Endodermal cell (in vitro differentiated cells): ENCODE results near the gene MYL5. TPM values are rescaled to one million over a fixed set of nuclear protein-coding genes. Genes with fewer than 3 reads are reported as not detected.
"Not testable (repeated sequence)": the region's sequence is repeated elsewhere in the genome, so short reads cannot be mapped to it uniquely, and the experiment has no call there.

Experiments
- DNase-seq: peaks from one replicate; pipeline ENCODE4 v3.0.0-alpha.2; 2017
- H3K27ac ChIP-seq: 2 replicates; pipeline ENCODE4 v1.5.1; 2013; ENCODE audit warnings: mild to moderate bottlenecking, low read depth, low read length, moderate library complexity
- H3K27me3 ChIP-seq: 2 replicates; pipeline ENCODE4 v1.6.1; 2013; ENCODE audit warnings: mild to moderate bottlenecking, low read length, moderate library complexity; ENCODE audit not compliant: insufficient read depth, control insufficient read depth, poor library complexity, severe bottlenecking
- H3K36me3 ChIP-seq: 2 replicates; pipeline ENCODE4 v1.7.0; 2013; ENCODE audit warnings: mild to moderate bottlenecking, low read length, moderate library complexity; ENCODE audit not compliant: control insufficient read depth, insufficient read depth
- H3K4me1 ChIP-seq: one replicate; pipeline ENCODE4 v1.7.0; 2013; ENCODE audit warnings: low read length; ENCODE audit not compliant: control insufficient read depth, insufficient read depth
- H3K4me3 ChIP-seq: 2 replicates; pipeline ENCODE4 v1.5.1; 2013; ENCODE audit warnings: mild to moderate bottlenecking, low read length, moderate library complexity
- H3K9ac ChIP-seq: 2 replicates; pipeline ENCODE4 v1.6.1; 2013; ENCODE audit warnings: mild to moderate bottlenecking, low read length, moderate library complexity; ENCODE audit not compliant: poor library complexity, severe bottlenecking; ENCODE audit errors: extremely low read depth
- H3K9me3 ChIP-seq: 2 replicates; pipeline ENCODE4 v1.6.1; 2013; ENCODE audit warnings: mild to moderate bottlenecking, low read length, moderate library complexity; ENCODE audit not compliant: control insufficient read depth
- H3K27ac Mint-ChIP-seq: 2 replicates; pipeline ENCODE4 v1.8.0; 2020; ENCODE audit warnings: mixed read lengths
- H3K27me3 Mint-ChIP-seq: 2 replicates; pipeline ENCODE4 v1.8.0; 2021; ENCODE audit warnings: mild to moderate bottlenecking, mixed read lengths; ENCODE audit not compliant: insufficient read depth
- H3K36me3 Mint-ChIP-seq: 2 replicates; pipeline ENCODE4 v1.8.0; 2020; ENCODE audit warnings: low read depth, mixed read lengths
- H3K4me1 Mint-ChIP-seq: 2 replicates; pipeline ENCODE4 v1.8.0; 2020; ENCODE audit warnings: mixed read lengths
- H3K4me3 Mint-ChIP-seq: 2 replicates; pipeline ENCODE4 v1.8.0; 2020; ENCODE audit warnings: mild to moderate bottlenecking, moderate library complexity, mixed read lengths
- H3K9me3 Mint-ChIP-seq: 2 replicates; pipeline ENCODE4 v1.8.0; 2020; ENCODE audit warnings: mild to moderate bottlenecking, mixed read lengths
- WGBS, 2 experiments: methylation state at CpG; one replicate each; pipeline versions ENCODE4 v1.1.5 to v1.1.7; 2013; ENCODE audit warnings: missing lambda C conversion rate in 2 of 2, mixed read lengths in 1 of 2; ENCODE audit not compliant: insufficient coverage in 1 of 2, insufficient read length in 1 of 2; 5-methylcytosine and 5-hydroxymethylcytosine counted together
- total RNA-seq, 2 donors: library from RNA; stranded (reverse); fragmentation: NEBNext Ultra II Directional in 1 of 2; extraction: Animal tissue kit (Norgen Biotek cat#: 25700) in 1 of 2; gene quantifications; 2 replicates in 1 of 2; 3 replicates in 1 of 2; pipeline ENCODE4 v1.2.1, GENCODE V29; 2021
- TF ChIP-seq, protein P1 (sequence below): fragments of 200-600 bp; sonication (generic); conservative IDR thresholded peaks from 2 replicates; pipeline ENCODE4 v1.5.0; 2021; ENCODE audit warnings: antibody characterized with exemption, mild to moderate bottlenecking

MYL5 gene
- total RNA-seq, 2 donors from 2014 or later = 20.0 to 23.4 TPM

DNA sequence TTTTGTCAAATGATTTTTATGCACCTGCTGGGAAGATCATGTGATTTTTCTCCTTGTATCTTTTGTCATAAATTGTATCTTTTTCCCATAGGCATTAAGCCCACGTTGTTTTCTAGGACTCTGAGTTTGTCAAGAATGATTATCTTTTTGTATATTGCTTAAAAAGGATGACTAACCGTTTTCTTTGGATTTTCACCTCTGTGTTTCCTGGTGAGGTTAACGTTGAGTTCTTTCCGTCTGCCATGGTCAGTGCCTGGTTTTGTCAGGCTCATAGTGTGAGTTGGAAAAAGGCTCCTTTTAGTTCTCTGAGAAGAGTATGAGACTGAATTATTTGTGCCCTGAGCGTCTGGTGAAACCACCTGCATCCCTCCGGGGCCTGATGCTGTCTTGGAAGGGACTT is 53.2 kb downstream of the MYL5 start:
- no peak overlapping the region for H3K9ac ChIP-seq
- H3K4me3 Mint-ChIP-seq = no peak overlapping the region
- no peak overlapping the region for H3K27ac ChIP-seq
- H3K9me3 ChIP-seq = no peaks in the 10 kb centered on the region
- H3K36me3 Mint-ChIP-seq = peaks cover 42% of the 10 kb centered on the region
- no peak overlapping the region for H3K4me3 ChIP-seq
- H3K27me3 Mint-ChIP-seq = no peaks in the 10 kb centered on the region
- no peak for DNase-seq
- no peak overlapping the region for H3K27ac Mint-ChIP-seq
- TF ChIP-seq, protein P1, sequence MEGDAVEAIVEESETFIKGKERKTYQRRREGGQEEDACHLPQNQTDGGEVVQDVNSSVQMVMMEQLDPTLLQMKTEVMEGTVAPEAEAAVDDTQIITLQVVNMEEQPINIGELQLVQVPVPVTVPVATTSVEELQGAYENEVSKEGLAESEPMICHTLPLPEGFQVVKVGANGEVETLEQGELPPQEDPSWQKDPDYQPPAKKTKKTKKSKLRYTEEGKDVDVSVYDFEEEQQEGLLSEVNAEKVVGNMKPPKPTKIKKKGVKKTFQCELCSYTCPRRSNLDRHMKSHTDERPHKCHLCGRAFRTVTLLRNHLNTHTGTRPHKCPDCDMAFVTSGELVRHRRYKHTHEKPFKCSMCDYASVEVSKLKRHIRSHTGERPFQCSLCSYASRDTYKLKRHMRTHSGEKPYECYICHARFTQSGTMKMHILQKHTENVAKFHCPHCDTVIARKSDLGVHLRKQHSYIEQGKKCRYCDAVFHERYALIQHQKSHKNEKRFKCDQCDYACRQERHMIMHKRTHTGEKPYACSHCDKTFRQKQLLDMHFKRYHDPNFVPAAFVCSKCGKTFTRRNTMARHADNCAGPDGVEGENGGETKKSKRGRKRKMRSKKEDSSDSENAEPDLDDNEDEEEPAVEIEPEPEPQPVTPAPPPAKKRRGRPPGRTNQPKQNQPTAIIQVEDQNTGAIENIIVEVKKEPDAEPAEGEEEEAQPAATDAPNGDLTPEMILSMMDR = no peak
- H3K36me3 ChIP-seq = peaks cover 28% of the 10 kb centered on the region
- no peaks in the 10 kb centered on the region for H3K4me1 Mint-ChIP-seq
- WGBS, 2 experiments = 93 to 100% methylated on average over 2 to 6 of the region's 6 CpGs
- H3K27me3 ChIP-seq = no peaks in the 10 kb centered on the region
- no peaks in the 10 kb centered on the region for H3K9me3 Mint-ChIP-seq
- no peaks in the 10 kb centered on the region for H3K4me1 ChIP-seq

- Mint-ChIP-seq H3K4me3 (no peak overlapping the region), H3K27ac (no peak overlapping the region), H3K27me3 (no peaks in the 10 kb centered on the region), H3K36me3 (peaks cover 42% of the 10 kb centered on the region), H3K9me3 (no peaks in the 10 kb centered on the region), H3K4me1 (no peaks in the 10 kb centered on the region)
- Histone ChIP-seq H3K4me1 (no peaks in the 10 kb centered on the region), H3K27ac (no peak overlapping the region), H3K36me3 (peaks cover 34% of the 10 kb centered on the region), H3K27me3 (no peaks in the 10 kb centered on the region), H3K9ac (no peak overlapping the region), H3K9me3 (no peaks in the 10 kb centered on the region), H3K4me3 (no peak overlapping the region)
- WGBS, 2 experiments = 96% methylated on average over 14 to 20 of the region's 20 CpGs
- TF ChIP-seq, protein P1 = no peak
- DNase-seq = no peak
Measured at GRCh38 chr4:729336-730315, 55.3 kb downstream of the MYL5 start.

DNA sequence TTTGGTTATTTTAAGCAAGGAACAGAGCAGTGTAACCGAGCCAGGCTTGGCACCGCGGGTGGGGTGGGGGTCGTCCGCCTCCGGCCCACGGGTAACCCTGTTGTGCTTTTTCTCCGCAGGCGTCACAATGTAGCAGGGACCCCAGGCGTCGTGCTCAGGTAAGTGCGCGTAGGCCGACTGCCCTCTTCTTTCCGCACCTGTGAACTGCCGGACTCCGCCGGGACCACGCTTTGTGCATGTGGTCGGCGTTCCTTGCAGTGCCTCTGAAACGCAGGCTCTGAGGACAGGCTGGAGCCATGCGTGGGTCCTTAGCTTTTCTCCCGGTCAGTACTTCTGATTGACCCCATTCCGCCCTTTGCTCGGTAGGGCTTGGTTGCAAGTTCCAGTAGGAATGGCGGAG is 56.2 kb downstream of the MYL5 start:
- Histone ChIP-seq H3K4me1 (no peaks in the 10 kb centered on the region), H3K27me3 (no peaks in the 10 kb centered on the region), H3K9me3 (no peaks in the 10 kb centered on the region), H3K4me3 (no peak overlapping the region), H3K27ac (no peak overlapping the region), H3K36me3 (peaks cover 39% of the 10 kb centered on the region), H3K9ac (no peak overlapping the region)
- no peaks in the 10 kb centered on the region for H3K27me3 Mint-ChIP-seq
- 95 to 98% methylated on average over 25 to 27 of the region's 27 CpGs for WGBS, 2 experiments
- no peak overlapping the region for H3K27ac Mint-ChIP-seq
- peaks cover 44% of the 10 kb centered on the region for H3K36me3 Mint-ChIP-seq
- TF ChIP-seq, protein P1 = no peak
- no peaks in the 10 kb centered on the region for H3K4me1 Mint-ChIP-seq
- H3K4me3 Mint-ChIP-seq = no peak overlapping the region
- no peak for DNase-seq
- H3K9me3 Mint-ChIP-seq = no peaks in the 10 kb centered on the region

DNA sequence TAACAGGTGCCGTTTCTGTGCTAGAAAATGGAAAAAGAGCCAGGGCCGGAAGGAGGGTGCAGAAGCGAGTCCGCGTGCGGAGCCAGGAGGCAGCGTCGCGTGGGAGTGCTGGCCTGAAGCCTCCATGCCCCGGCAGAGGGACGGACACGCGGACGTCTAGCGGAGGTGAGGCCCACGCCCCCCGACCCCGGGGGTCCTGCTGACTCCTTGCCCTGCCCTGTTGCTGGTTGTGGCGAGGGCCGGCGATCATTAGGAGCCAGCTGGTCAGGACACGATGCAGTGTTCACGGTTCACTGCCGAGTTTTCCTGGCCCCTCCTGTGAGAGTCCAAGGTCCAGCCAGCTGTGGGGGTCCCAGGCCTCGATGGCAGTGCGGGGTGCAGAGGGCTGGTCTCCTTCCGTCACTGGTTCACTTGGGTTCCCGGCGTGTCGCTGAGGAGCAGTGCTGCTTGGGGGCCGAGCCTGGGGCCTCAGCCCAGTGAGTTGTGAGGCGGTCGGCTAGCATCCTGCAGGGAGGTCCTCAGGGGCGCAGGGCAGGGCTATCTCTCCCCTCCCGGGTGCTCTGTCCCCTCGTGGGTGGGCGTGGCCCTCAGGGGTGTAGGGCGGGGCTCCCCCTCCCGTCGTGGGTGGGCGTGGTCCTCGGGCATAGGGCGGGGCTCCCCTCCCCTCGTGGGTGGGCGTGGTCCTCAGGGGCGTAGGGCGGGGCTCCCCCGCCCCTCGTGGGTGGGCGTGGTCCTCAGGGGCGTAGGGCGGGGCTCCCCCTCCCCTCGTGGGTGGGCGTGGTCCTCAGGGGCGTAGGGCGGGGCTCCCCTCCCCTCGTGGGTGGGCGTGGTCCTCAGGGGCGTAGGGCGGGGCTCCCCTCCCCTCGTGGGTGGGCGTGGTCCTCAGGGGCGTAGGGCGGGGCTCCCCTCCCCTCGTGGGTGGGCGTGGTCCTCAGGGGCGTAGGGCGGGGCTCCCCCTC is 56.9 kb downstream of the MYL5 start:
- H3K9ac ChIP-seq, H3K9me3 ChIP-seq, H3K4me3 Mint-ChIP-seq, H3K4me1 Mint-ChIP-seq, H3K9me3 Mint-ChIP-seq, H3K4me1 ChIP-seq, H3K27ac ChIP-seq, H3K4me3 ChIP-seq, H3K27ac Mint-ChIP-seq, DNase-seq, H3K27me3 Mint-ChIP-seq, H3K27me3 ChIP-seq: not testable (repeated sequence)
- peaks cover 47% of the 10 kb centered on the region for H3K36me3 Mint-ChIP-seq
- peaks cover 43% of the 10 kb centered on the region for H3K36me3 ChIP-seq
- WGBS, 2 experiments = 95 to 98% methylated on average over 26 to 47 of the region's 68 CpGs
